ENCODE results near the gene KLHL29. TPM values are rescaled to one million over a fixed set of nuclear protein-coding genes. Genes with fewer than 3 reads are reported as not detected.
A peak's percentile ranks its signal among the peaks of the same experiment; 100 is the strongest.

The KLHL29 gene
- total RNA-seq, 1 experiment from 2014 or later = 2.4 TPM

DNA sequence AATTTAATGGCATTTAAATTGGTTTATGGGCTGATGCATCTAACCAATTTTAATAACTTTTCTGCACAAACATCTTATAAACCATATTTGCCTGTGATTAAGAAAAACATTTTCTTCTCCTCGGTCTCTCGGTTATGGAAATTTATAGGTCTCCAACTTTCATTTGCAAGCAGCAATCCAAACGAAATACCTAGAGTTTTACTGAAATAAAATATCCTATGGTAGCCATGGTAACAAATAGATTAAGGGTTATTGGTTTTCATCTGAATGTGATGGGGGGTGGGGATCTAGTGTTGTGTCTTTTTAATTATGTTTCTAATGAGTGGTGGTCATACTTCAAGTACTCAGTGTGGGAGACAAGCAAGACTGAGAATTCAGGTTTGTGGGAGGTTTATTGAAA, 2.9 kb downstream of the KLHL29 start:
- Histone ChIP-seq H2BK120ac (ENCODE audit: low read depth, low read length, poor library complexity, severe bottlenecking) (no peak overlapping the region), H3K14ac (ENCODE audit: insufficient read depth, low read length) (no peak overlapping the region), H3K4me1 (ENCODE audit: insufficient read depth, low read length) (no peaks in the 10 kb centered on the region), H3K27ac (ENCODE audit: insufficient read length, low read depth, low read length) (no peak overlapping the region), H2AFZ (ENCODE audit: low read length) (no peak overlapping the region), H4K5ac (ENCODE audit: insufficient read length, low read depth, low read length) (no peak overlapping the region), H3K18ac (ENCODE audit: insufficient read length, low read depth, low read length) (no peak overlapping the region), H3T11ph (ENCODE audit: low read length) (no peak overlapping the region), H3K56ac (ENCODE audit: insufficient read length, low read depth, low read length) (no peak overlapping the region), H2BK20ac (ENCODE audit: low read depth, low read length, poor library complexity, severe bottlenecking) (no peak overlapping the region), H3K9me3 (ENCODE audit: control insufficient read depth, low read depth, low read length) (no peaks in the 10 kb centered on the region), H3K23me2 (ENCODE audit: insufficient read length, low read depth, low read length, poor library complexity, severe bottlenecking) (peaks cover 17% of the 10 kb centered on the region), H4K20me1 (ENCODE audit: control insufficient read depth, insufficient read depth, insufficient read length) (peaks cover 4% of the 10 kb centered on the region), H3K4me2 (ENCODE audit: insufficient read depth, insufficient read length, low read length) (no peak overlapping the region), H2AK5ac (ENCODE audit: insufficient read length, low read length) (no peak overlapping the region), H3K4ac (ENCODE audit: low read depth, low read length) (no peak overlapping the region), H3K79me1 (ENCODE audit: insufficient read depth, low read depth, low read length, poor library complexity, severe bottlenecking) (no peaks in the 10 kb centered on the region), H2BK12ac (ENCODE audit: insufficient read length, low read depth, low read length) (no peak overlapping the region), H3K79me2 (ENCODE audit: insufficient read depth, low read length) (no peaks in the 10 kb centered on the region), H2BK5ac (ENCODE audit: insufficient read length, low read length) (no peak overlapping the region), H4K8ac (replicated peaks; ENCODE audit: insufficient read length, low read depth, low read length) (no peak overlapping the region), H3K9ac (ENCODE audit: extremely low read depth, insufficient read length, low read length) (no peak overlapping the region), H4K91ac (ENCODE audit: insufficient read length, low read depth, low read length) (no peak overlapping the region), H3K23ac (ENCODE audit: insufficient read length, low read depth, low read length) (no peak overlapping the region), H3K27me3 (ENCODE audit: insufficient read depth, low read length) (peaks cover 25% of the 10 kb centered on the region; the same call in 1 of the 2 replicates), H2BK15ac (ENCODE audit: low read depth, low read length) (no peak overlapping the region)
- Mint-ChIP-seq H3K27me3 (ENCODE audit: low read depth) (peaks cover 68% of the 10 kb centered on the region), H3K4me1 (peaks cover 17% of the 10 kb centered on the region in 2 experiments), H3K36me3 (ENCODE audit: insufficient read depth in 1 of 3, low read depth in 3 of 3) (no peaks in the 10 kb centered on the region; a peak in 1 of 7 replicates), H3K9me3 (peaks cover 0 to 2% of the 10 kb centered on the region in 2 experiments; a peak in 1 of 5 replicates), H3K27ac (no peak overlapping the region), H3K4me3 (0 out of 5 replicates have a peak overlapping the region, but pooled peaks of 1 of the 2 experiments have one; percentile 2)
- no peak for DNase-seq
- WGBS (ENCODE audit: extremely low coverage, insufficient read length, low lambda C conversion rate) = no CpG with 5 or more reads among the region's 3 CpGs
- TF ChIP-seq, protein P1, sequence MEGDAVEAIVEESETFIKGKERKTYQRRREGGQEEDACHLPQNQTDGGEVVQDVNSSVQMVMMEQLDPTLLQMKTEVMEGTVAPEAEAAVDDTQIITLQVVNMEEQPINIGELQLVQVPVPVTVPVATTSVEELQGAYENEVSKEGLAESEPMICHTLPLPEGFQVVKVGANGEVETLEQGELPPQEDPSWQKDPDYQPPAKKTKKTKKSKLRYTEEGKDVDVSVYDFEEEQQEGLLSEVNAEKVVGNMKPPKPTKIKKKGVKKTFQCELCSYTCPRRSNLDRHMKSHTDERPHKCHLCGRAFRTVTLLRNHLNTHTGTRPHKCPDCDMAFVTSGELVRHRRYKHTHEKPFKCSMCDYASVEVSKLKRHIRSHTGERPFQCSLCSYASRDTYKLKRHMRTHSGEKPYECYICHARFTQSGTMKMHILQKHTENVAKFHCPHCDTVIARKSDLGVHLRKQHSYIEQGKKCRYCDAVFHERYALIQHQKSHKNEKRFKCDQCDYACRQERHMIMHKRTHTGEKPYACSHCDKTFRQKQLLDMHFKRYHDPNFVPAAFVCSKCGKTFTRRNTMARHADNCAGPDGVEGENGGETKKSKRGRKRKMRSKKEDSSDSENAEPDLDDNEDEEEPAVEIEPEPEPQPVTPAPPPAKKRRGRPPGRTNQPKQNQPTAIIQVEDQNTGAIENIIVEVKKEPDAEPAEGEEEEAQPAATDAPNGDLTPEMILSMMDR (conservative IDR thresholded peaks at IDR 0.05) = no peak
